EL (cell line): ENCODE measurements around the gene ABHD16A.
A peak's percentile ranks its signal among the peaks of the same experiment; 100 is the strongest.
"Not testable (repeated sequence)": the region's sequence is repeated elsewhere in the genome, so short reads cannot be mapped to it uniquely, and the experiment has no call there.

Source experiments
- DNase-seq: peaks from one replicate; pipeline ENCODE4 v3.0.0-alpha.2; 2016

Gene ABHD16A

DNA sequence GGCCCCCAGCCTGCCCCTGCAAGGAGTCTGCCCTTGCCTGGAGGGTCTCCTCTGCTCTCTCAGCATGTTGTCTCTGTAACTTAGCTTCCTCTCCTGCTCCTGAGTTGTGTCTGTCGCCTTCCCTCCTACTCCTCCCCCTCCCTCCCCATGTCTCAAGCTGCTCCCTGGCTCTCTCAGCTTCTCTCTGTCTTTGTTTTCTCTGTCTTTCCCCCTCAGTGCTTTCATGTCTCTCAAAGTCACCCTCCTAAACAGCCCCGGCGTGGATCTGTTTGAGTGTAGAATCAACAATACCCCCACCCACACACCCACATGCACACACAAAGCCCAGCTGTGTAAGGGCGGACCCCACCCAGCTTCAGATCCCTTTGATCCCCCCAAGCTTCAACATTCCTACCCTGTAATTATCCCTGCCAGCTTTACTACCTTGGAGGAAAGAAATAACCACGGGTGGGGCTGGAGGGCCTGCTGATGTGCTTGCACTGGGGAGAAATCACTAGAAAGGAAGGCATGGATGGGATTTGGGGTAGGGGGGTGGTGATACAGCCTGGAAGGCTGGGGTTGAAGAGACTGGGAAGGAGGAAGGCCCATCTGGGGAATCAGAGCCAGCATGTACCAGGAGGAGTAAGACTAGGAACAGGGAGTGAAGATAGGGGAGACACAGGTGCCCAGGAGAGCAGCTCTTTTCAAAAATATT, 11.0 kb upstream of the ABHD16A start:
- no peak for DNase-seq

DNA sequence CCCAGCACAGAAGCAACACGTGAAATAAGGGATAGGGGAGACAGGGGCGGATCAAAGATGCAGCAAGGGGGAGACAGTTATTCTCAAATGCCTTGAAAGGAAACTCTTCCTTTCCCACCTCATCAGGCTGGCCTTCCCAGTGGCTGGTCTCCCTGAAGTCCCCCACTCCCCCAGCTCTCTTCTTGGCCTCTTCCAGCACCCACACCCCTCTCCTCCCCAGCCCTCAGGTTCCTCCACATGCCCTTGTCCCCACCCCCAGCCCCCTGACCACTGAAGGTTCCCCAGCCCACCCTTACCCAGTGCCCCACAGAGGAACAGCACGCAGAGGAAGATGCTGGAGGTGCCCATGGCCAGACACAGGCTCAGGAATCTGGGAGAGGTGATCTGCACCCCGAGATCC, 10.3 kb upstream of the ABHD16A start:
- no peak for DNase-seq

DNA sequence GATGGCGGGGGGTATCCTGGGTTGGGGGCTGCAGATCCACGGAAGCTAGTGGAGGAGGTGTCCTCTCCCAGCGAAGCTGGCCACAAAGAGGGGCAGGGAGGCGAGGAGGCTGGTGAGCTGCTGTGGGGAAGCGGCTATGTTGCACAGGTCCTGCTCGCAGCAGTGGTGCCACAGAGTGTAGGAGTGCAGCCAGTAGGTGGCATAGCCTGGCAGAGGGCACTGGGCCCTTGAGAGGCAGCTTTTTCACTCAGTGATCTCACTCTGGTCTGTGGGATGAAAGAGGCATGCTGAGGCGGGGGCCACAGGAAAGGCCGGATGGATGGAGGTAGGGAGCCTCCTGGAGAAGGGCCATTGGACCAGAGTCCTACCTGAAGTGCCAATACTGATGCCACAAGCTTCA, 9.2 kb upstream of the ABHD16A start:
- no peak for DNase-seq

DNA sequence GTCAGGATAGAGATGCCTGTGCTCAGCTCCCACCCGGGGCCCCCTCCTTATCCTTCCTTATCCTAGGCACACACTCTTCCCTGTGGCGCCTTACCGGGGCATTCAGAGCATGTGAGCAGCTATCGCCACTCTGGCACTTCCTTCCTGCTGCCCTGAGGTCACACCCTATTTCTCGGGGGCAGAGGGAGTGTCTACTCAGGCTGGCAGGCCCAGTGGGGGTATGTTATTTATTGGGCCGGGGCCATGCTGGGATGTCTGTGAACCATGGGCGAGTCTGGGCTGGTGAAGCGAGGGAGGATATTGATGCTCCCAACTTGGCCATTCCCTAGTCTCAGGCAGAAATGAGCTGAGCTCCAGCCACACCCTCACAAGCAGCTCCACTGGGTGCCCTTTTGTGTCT, 8.1 kb upstream of the ABHD16A start:
- DNase-seq: no peak

DNA sequence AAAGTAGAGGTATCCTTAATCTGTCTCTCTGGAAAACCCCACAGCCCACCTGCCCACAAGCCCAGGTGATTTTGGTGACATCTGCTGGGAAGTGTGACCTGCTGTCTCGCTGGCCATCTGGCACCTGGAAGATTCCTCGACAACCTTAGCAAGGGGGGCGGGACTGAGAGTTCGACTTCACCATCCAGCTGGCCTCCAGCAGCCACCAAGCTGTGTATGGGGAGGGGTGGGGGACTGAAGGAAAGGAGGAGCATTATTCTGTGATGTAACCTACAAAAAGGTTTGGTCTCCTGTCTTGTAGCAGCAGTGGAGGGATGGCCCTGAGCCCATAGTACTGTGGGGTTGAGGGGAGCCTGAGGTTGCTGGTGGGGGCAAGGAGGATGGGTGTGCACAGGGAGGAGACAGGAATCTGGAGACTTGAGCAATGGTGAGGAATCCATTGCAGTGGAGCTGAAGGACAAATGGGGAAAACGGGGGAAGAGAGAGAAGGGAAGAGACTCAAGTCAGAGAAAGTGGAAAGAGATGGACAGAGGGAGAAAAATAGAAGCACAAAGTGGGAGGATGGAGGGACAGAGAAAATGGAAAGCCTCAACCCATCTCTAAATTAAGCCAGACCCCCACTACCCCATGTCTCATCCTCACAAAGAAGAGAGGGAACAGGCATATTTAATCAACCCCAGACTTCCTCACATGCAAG, 7.5 kb upstream of the ABHD16A start:
- DNase-seq: no peak

DNA sequence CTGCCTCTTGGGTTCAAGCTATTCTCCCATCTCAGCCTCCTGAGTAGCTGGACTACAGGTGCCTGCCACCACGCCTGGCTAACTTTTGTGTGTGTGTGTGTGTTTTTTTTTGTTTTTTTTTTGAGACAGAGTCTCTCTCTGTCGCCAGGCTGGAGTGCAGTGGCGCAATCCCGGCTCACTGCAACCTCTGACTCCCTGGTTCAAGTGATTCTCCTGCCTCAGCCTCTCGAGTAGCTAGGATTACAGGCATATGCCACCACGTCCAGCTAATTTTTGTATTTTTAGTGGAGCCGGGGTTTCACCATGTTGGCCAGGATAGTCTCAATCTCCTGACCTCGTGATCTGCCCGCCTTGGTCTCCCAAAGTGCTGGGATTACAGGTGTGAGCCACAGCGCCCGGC, 6.0 kb upstream of the ABHD16A start:
- not testable (repeated sequence) for DNase-seq

DNA sequence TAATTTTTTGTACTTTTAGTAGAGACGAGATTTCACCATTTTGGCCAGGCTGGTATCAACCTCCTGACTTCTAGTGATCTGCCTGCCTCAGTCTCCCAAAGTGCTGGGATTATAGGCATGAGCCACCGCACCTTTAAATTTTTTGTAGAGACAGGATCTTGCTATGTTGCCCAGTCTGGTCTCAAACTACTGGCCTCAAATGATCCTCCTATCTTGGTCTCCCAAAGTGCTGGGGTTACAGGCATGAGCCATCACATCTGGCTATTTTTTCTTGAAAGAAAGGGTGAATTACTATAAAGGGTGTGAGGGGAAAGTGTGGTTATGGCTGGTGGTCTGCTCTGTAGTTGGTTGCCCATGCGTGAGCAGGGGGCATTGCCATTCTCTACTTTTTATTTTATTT, 5.1 kb upstream of the ABHD16A start:
- DNase-seq: no peak

DNA sequence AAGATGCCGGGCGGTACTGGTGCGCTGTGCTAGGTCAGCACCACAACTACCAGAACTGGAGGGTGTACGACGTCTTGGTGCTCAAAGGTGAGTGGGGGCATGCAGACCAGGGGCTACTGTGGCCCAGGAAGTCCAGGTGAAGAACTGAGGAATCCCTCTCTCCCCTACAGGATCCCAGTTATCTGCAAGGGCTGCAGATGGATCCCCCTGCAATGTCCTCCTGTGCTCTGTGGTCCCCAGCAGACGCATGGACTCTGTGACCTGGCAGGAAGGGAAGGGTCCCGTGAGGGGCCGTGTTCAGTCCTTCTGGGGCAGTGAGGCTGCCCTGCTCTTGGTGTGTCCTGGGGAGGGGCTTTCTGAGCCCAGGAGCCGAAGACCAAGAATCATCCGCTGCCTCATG, 4.6 kb upstream of the ABHD16A start:
- no peak for DNase-seq

DNA sequence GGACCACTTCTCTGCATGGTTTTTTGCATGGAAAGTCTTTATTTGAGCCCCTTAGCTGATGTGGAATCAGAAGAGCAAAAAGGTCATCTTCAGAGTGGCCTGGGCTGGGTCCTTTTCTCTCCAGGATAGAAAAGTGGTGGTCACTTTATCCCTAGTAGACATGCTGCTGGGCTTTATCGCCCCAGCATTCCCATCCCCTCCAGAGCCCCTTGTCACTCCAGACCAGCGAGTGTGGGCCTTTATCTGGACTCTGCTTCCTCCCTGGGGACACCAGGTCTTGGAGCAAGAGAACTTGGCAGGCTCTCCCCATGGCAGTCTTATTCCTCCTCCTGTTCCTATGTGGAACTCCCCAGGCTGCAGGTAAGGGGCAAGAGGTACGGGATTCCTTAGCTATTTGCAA, 3.5 kb upstream of the ABHD16A start, which contains the start of gene LY6G6F:
Gene LY6G6F (plus strand): TSS at position 268 of the 400 bp plus-strand sequence. CDS start 41 bp downstream, at position 309.
- DNase-seq: no peak

DNA sequence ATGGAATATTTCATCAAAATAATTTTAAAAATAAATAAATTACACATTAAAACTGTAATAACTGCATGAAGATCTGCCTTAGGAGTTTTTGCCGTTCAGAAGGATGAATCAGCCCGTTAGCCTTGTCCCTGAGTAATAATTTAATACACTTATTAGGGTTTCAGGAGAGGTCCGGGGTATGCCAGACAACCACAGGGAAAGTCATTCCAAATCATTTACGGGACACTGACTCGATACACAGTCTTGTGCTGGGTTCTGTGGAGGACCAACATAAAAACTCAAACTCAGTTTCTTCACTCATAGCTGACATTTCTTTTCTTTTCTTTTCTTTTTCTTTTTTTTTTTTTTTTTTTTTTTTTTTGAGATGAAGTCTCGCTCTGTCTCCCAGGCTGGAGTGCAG, 2.8 kb upstream of the ABHD16A start:
- peak; percentile 28 for DNase-seq

DNA sequence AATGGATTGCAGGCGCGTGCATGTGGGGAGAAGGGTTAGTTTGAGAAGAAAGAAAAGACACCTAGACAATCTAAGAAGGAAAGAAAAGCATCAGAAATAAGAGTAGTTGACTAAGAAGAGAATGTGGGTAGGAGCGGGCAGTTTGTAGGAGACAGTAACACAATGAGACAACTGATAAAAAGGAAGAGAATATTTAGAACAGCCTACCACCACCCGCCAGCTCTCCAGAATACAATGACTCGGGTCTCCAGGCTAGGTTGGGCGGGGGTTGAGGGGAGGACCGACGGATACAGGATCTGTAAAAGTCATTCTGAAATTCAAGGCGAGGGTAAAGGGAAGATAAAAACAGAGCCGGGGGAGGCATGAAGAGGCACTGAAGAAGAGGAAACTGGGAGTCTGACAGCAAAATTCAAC, 712 bp downstream of the ABHD16A start:
- no peak for DNase-seq

DNA sequence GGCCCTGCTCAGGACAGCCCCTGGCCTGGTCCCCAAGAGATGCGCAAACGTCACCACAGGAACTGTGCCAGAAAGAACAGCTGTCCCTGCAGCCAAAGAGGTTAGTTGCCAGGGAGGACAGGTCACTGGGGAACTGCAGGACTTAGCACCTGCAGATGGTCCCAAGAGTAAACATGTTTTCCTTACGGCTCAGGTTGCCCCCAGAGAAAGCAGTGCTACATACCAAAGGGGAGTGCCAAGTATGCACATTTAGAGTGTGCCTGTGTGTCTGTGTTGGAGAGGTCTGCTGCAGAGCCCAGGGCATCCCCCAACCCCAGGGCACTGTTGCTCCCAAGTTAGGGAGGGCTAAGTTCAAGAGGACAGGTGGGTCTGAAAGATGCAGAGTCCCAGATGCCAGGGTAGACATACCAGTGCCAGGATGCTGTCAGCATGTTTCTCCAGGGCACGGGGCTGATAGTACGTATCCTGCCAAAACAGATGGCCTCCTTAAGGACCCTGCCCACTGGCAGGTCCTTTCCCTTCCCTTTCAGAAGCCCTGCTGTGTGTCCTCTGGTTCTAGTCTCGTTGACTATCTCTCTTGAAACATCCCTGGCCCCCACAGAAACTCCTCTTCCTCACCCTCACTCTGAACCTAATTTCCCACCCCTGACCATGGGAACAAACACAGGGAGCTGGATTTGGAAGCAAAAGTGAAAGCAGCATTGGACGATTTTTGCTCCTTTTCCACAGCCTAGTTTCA, 1.3 kb downstream of the ABHD16A start:
- peak; percentile 30 for DNase-seq

DNA sequence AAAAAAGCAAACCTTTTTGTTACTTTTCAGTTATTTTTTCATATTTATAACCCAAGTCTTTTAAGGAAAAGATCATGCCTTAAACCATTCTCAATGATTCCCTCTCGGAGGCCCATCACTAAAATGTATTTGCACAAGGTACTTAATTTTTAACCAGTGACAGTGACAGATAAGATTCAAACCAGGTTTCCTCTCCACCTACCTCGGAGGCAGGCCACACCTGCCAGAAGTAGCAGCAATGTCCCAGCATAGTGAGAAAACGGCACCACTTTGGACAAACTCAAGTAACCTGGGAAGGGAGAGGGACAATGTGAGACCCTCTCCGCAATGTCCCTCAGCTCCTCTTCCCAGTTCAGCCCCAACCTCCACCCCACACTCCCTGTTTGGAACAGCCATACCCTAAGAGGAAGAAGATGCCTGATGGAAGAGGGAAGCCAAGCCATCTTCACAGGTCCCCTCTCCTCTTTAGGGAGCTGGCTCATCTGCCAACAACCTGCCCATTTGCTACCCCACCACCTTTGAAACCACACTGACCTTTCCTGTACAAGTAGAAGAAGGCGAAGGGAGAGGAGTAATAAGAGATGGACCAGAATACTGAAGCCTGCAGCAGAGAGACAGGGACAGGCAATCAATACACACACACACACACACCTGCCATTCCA, 2.3 kb downstream of the ABHD16A start:
- no peak for DNase-seq

DNA sequence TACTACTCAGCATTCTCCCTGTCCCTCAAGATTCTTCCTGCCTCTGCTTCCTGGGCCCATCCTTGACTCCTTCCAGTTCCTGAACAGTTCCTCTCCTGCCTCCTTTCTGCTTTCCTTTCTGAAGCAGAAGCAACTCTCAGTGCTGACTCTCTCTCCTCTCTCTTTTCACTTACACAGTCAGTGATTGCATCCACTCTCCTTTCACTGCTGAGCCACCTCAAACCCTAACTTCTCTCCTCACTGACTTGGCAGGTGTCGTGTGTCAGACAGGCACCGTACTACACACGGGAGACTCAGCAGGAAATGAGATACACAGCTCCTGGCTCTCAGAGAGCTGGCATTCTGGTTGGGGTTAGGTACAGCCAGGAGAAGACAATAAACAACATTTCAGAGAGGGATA, 5.6 kb downstream of the ABHD16A start:
- DNase-seq: no peak

DNA sequence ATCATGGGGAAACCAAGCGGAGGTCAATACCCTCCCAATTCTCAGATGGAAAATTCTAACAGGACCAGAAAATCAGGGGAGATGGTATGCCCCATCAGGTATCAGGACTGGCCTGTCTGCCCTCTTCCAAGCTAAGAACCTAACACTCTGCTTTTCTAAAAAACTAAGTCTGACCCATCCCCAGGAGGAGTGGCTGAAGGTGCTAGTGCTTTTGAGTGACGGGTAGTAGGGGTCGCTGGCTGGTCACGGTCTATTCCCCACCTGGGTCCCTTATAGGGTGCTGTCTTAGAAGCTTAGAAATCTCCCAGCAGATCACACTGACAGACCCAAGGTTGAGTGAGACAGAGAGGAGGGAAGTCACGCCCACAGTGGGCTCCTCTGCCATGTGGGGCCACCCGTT, 9.6 kb downstream of the ABHD16A start:
- DNase-seq: no peak

DNA sequence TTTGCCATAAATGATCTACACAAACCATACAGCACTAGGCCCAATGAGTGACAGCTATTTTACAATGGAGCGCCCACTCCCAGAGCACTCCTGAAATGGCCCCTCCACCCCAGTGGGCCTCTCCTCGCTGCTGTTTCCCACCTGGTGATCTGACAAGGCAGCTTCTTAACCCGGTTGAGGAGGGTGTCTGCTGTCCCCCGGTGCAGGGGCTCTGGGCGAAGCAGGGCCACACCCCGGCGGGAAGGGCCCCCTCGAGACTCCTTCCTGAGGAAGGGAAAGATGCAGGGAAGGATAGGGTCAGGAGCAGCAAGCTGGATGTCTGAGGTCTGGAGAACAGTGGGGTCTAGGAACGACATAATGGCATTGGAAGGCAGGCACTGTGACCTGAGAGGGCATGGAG, 10.2 kb downstream of the ABHD16A start:
- DNase-seq: no peak

DNA sequence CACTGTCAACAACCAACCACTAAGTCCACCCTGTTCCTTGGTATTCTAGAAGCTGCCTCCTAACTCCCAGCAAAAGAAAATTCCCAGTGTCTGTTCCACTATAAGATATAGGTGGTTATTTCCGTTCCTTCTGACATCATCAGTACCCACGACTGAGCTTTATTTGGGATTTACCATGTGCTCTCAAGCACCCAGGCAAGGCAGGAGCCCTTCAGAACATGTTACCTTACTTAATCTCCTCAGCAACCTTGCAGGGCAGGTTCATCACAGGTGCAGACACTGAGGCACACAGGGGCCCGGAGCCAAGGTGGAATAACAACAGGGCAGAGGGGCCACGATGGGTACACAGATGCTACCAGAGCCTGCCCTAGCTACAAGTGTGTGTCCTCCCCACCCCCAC, 10.8 kb downstream of the ABHD16A start:
- no peak for DNase-seq

DNA sequence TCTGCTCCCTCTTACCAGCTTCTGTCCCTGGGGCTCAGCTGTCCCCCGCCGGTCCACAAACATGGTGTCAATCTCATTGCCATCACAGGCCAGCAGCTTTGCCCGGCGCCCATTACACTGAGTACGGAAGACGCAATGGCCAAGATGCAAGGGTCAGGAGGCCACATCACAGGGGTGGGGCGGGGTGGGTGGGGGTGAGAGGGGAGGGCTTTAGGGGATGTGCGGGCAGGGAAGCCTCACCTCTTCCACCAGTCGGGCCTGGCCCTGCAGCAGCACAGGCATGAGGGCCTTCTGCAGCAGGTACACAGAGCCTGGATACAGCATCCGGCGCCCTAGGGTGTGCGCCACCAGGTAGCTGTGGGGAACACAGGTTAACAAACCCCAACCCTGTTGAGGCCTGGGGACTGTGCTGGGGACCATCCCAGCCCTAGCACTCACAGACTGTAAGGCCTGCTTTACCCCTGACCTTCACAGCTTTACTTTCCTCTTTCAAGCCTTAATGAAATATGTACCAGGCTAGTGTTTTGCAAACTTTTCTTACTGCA, 11.5 kb downstream of the ABHD16A start:
- DNase-seq: no peak

DNA sequence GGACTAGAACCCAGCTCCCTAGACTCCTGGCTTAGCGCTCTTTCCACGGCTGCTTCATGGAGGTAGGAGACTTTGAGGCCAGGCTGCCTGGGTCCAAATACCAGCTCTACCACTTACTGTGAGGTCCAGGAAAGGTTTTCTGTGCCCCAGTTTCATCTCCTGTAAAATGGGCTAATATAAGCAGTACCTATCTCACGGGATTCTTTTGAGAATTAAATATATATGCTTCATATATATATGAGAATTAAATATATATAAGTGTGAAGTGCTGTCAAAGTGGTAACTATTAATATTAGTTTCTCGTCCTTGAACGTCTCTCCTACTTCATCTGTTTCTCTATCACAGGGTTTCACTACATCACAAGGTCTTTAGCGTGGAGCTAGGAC, 12.1 kb downstream of the ABHD16A start:
- DNase-seq: no peak

DNA sequence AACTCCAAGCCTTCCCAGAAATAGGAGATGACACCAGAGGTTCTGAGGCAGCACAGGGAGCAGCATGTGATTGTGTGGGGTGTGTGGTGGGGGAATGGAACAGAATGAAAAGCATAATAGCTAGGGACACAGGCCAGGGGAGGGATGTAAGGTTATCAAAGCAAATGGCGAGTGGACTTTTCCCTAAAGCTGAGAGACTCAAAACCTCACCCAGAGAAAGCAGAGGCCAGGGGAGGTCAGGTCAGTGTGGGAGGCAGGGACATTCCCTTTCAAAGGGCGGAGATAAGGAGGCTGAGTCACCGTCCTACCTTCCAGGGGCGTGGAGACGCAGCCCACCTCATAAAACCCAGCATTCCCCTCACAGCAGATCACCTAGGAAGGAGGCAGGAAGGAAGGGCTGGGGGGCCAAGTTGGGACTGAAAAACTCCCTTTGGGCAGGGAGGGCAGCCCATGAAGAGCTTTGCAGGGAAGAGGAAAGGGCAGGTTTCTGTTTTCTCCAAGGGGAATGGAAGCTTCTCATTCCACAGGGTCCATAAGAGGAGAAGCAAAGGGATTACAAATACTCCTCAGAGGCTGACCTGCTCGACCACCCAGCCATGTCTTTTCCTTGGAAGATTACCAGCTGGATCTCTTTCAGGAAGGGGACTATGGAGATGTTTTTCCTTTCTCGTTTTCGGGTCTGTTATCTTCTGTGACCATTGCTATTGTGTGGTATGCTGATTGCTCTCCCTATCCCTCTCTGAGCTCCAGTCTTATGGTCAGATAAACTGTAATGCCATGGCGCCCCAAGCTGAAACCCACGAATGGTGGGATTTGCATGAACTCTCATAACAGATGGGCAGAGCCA, 12.7 kb downstream of the ABHD16A start:
- DNase-seq: no peak

DNA sequence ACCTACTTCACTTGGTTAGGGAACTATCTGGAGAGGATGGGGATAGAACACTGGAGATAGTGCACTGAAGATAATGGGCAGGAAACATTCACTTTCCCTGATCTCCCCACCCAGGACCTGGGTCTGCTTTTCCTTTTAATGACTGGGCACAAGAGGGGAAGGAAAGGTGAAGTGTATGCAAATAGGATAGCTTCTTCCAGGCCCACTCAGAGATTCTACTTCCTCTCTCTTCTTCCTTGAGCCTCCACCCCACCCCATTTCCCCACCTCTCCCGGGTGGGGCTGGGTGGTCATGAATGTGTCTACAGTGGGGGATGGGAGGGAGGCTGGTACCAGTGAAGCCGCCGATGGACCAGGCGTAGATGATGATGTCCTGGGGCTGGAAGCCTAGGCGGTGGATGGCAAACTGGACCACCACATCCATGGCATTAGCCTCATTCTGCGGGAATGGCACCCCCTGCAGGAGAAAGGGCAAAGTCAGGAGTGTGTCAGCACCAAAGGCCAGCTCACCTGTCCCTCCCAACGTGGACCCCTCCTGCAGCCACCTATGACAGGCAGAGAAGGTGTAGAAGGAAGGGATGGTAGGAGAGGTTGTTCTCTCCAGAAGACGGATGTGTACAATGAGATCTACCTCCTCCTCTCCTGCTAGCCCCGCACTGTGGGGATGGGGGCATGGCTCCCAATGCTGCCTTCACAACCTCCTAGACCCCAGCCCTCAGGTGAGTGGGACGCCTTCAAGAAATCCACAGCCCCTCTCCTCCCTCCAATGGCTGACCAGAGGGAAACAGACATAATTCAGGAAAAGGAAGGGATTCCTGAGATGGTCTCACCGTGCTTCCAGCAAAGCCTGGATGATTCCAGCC, 13.6 kb downstream of the ABHD16A start:
- no peak for DNase-seq
